Measurements from ENCODE around the gene IL18.

The IL18 gene

DNA sequence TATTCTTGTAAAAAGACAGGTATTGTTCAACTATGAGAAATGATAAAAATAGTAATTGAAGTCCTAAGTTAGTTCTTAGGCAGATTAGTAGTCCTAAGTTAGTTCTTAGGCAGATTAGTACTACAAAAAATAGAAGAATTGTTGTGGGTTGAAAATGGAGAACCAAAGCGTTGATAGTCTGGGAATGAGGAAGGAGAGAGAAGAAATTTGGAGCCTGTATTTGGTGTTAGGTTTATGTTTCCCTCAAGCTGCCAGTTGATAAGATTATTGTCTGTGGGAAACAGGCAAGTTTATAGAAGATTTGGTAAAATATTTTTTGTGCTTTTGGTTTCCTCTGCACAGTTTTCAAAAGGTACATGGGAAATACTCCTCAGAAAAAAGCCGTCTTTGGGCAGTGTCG is 15.0 kb upstream of the IL18 start:
- no peak overlapping the region for H3K4me3 ChIP-seq (ENCODE audit: low read depth, low read length)
- DNase-seq (ENCODE audit: low read depth), result no peak
- TF ChIP-seq, protein P1, sequence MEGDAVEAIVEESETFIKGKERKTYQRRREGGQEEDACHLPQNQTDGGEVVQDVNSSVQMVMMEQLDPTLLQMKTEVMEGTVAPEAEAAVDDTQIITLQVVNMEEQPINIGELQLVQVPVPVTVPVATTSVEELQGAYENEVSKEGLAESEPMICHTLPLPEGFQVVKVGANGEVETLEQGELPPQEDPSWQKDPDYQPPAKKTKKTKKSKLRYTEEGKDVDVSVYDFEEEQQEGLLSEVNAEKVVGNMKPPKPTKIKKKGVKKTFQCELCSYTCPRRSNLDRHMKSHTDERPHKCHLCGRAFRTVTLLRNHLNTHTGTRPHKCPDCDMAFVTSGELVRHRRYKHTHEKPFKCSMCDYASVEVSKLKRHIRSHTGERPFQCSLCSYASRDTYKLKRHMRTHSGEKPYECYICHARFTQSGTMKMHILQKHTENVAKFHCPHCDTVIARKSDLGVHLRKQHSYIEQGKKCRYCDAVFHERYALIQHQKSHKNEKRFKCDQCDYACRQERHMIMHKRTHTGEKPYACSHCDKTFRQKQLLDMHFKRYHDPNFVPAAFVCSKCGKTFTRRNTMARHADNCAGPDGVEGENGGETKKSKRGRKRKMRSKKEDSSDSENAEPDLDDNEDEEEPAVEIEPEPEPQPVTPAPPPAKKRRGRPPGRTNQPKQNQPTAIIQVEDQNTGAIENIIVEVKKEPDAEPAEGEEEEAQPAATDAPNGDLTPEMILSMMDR (conservative IDR thresholded peaks at IDR 0.05; ENCODE audit: low read depth, low read length), result no peak

DNA sequence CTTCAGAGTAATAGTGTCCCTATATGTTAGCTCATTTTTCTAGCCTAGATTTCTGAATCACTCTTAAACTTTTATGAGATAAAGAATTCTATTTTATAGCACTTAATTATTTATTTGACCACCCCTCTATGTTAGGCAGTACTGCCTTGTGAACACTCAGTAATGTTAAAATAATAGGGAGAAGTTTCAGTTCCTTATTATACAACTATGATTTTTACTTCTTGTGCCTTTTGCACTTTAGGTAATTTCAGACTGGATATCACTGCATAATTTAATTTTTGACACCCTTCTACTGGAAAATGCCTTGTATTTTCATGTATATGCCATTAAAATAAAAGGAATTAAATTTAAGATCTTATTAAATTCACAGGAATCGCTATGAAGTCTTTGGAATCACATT is 14.5 kb upstream of the IL18 start:
- no peak for DNase-seq (ENCODE audit: low read depth)
- TF ChIP-seq, protein P1 (conservative IDR thresholded peaks at IDR 0.05; ENCODE audit: low read depth, low read length), result no peak
- H3K4me3 ChIP-seq (ENCODE audit: low read depth, low read length), result no peak overlapping the region

DNA sequence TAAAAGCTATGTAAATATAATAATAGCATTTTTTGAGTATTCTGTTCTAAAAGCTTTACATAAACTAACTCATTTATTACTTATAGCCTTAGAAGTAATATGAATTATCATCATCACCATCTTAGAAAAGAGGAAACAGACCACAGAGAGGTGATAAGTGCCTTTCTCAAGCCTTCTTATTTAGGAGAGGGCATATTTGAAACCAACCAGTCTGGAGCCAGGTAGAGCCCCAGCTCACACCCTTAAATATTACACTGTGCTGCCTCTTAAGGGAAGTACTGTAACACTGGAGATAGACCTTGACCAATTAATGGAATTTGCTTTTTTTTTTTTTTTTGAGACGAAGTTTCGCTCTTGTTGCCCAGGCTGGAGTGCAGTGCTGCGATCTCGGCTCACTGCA is 13.7 kb upstream of the IL18 start:
- no peak overlapping the region for H3K4me3 ChIP-seq (ENCODE audit: low read depth, low read length)
- TF ChIP-seq, protein P1 (conservative IDR thresholded peaks at IDR 0.05; ENCODE audit: low read depth, low read length), result no peak
- no peak for DNase-seq (ENCODE audit: low read depth)

DNA sequence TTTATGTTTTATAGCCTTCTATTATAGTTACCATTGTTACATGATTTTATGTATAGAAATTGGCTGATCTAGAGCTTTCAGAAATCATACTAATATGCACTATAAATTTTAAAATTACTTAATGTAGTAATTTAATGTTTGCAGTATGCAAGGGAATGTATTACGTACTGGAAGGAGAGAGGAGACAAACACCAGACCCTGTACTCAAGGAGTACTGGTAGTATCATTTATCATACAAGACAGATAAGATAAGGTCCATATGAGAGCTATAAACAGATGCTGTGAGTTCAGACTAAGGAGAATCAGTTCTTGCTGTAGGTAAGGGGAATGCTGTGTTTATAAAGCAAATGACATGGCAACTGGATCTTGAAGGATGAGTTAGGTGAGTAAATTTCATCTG is 12.2 kb upstream of the IL18 start:
- TF ChIP-seq, protein P1 (conservative IDR thresholded peaks at IDR 0.05; ENCODE audit: low read depth, low read length), result no peak
- H3K4me3 ChIP-seq (ENCODE audit: low read depth, low read length), result no peak overlapping the region
- DNase-seq (ENCODE audit: low read depth), result no peak

DNA sequence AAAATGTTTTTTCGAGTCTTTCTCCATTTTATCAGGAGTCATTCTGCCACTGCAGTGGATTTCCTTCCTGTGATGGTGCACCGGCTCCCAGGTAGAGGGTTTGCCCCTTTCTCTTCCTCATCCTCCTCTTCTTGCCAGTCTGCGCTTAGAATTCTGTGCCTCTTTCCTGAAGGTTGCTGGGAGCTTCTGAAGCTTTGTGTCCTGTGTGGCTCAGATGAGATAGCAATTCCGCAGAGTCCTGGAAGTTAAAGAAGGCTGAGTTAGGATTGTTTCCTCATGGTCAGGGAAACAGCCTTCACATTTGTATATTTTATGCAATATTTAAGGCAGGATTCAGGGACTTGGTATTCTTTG is 11.7 kb upstream of the IL18 start:
- TF ChIP-seq, protein P1 (conservative IDR thresholded peaks at IDR 0.05; ENCODE audit: low read depth, low read length), result no peak
- H3K4me3 ChIP-seq (ENCODE audit: low read depth, low read length), result peak overlapping the region; percentile 43
- DNase-seq (ENCODE audit: low read depth), result no peak

DNA sequence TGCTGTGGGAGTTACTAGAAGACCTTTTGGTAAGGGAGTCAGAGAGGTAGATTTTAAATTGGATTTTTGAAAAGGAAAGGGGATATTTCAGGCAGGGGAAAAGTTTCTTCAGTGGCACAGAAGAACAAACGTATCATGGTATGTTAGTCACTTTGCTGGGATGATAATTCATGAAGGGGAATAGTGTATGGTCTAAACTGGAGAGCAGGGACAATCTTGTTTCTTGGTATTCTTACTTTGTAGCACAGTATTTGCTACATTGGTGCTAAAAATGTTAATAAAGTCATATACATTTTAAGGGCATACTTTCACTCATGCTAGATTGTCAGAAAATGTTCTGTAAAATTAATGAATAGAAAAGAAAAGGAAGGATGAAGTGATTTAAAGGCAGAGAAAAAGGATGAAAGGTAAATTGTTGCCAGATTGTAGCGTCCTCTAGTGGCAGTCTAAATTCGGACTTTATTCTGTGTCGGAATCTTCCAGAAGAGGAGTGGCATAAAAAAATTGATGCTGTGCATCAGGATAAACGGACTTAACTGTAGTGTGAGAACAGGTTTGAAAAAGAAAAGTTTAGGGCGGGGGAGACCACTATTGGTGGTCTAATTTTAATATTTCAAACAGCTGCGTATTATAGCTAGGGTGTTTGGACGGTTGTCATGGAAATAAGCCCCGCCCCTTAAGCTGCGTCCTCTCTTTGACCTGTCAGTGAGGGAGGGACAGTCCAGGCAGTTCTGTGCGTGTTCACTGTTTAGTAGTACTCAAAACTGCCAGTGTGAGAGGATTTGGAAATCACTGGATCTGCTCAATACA is 11.1 kb upstream of the IL18 start, which contains the start of gene BCO2:
Gene BCO2, plus strand, starts transcription at position 724 of the 810 bp plus-strand sequence. CDS start 90 bp downstream, outside the sequence.
- peak; percentile 87 for DNase-seq (ENCODE audit: low read depth)
- TF ChIP-seq, protein P1 (conservative IDR thresholded peaks at IDR 0.05; ENCODE audit: low read depth, low read length), result peak; percentile 86
- H3K4me3 ChIP-seq (ENCODE audit: low read depth, low read length), result peak within 1 kb of the TSS; percentile 43

DNA sequence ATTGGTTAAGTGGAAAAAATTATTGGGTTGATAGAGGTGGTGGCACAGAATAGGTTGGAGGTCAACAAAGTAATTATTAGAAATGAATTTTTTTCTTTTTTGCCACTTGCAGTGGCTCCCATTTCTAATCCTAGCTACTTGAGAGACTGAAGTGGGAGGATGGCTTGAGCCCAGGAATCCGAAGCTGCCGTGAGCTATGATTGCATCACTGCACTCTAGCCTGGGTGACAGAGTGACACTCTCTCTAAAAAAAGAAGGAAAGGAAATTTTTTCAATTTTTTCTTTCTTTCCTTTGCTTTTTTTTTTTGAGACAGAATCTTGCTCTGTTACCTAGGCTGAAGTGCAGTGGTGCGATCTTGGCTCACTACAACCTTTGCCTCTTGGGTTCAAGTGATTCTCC is 9.3 kb upstream of the IL18 start:
- DNase-seq (ENCODE audit: low read depth), result no peak
- no peak overlapping the region for H3K4me3 ChIP-seq (ENCODE audit: low read depth, low read length)
- TF ChIP-seq, protein P1 (conservative IDR thresholded peaks at IDR 0.05; ENCODE audit: low read depth, low read length), result no peak

Measured in choroid plexus epithelial cell (primary cell).